NCI-H526 (cell line): Measurements from ENCODE around the gene HS6ST3.
"Not testable (repeated sequence)": the region's sequence is repeated elsewhere in the genome, so short reads cannot be mapped to it uniquely, and the experiment has no call there.

Experiments
- DNase-seq, 2 experiments: peaks; one replicate each; lab custom pipeline; 2025; lab: John Stamatoyannopoulos, UW

HS6ST3 gene

DNA sequence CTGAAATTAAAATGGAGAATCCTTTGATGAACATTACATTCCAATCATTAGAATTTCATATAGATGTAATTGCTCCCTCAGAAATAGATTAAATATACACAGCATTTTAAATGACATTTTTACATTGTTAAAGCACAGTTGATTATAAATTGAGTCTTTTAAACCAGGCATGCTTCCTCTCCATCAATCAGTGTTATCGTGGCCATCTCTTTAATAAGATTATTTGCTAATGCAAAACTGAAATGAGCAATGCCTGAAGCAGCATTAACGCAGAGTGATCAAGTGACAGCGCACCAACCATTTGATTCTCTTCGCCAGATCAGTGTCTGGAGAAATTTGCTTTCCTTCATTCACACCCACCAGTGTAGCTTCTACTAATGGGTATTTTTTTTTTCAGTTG is 644.6 kb downstream of the HS6ST3 start:
- no peak for DNase-seq

GRCh38 chr13:96741779-96742178 is 651.9 kb downstream of the HS6ST3 start:
- DNase-seq: no peak

DNA sequence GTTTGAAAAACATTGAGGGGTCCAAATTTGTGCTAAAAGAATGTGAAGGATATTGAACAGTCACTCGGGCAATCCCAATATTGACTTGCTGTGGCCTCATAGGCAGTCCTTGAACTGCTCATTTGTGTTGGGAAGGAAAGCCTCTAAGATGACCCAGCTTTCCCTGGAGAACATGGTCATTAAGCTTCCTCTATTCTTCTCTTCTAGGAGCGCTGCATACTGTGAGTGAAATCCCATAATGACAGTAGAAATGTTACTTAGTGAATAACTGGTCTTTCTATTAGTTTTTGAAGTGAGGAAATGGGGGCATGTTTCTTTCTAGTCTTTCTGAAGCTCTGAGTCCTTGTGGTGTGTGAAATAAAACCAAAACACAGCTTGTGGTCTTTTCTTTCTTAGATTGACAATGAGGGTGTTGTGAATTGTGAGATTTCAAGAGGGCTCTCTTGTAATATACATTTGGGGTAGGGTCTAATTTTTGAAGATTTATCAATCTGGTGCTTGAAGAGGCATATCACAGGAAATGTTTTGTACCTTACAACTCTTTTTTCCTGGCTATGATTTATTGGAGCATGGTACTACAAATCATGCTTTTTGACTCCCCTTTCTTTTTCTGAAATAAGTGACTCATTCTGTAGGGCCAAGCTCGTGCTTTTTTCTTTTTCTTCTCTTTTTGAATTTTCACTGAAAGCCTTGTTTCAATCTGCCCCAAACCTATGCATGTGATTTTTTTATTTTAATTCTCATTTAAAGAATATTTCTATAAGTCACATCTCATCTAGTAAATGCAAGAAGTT is 653.6 kb downstream of the HS6ST3 start:
- no peak for DNase-seq

DNA sequence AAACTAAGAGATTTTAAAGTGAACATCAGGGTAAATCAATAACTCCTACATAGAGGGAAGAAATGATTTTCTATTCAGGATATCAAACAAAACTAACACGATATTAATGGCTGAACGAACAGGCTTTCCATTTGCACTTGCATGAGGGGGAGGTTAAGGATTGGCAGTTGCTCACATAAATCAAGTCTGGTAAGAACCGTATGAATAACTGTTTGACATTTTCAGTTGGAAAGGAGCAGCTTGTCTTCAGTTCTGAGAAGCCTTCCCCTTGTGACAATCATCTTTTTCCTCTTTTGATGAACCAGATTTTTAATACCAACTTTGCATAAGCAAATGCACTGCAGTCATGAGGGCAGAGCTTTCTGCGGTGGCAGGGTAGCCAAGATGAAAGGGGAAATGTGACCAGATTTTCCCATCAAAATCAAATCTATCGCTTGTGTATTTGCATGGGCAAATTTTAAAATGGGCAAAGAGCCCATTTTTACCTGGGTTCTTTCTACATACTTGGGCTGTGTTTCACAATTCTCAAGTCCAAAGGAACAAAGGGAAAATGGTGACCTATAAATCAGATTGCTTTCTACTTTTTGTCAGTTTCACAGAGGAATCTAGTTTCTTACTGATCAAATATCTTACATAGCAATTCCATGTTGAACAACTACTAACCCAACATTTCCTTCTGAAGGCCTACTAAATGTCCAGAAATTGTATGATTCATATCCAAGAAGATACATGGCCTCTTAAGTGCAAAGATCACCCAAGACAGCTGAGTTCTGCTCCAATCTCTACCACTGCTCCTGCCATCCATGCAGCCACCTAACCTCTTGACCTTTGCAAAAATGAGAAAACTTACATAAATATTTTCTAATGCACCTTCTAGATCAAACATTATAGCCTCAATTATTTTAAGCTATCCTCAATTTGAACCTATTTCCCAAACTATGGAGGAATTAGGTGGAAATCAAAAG is 654.7 kb downstream of the HS6ST3 start:
- DNase-seq: peak; percentile 84 to 87

GRCh38 chr13:96746886-96747285 is 657.0 kb downstream of the HS6ST3 start:
- DNase-seq: no peak

- DNase-seq: no peak
Measured at GRCh38 chr13:96749825-96750224, 659.9 kb downstream of the HS6ST3 start.

DNA sequence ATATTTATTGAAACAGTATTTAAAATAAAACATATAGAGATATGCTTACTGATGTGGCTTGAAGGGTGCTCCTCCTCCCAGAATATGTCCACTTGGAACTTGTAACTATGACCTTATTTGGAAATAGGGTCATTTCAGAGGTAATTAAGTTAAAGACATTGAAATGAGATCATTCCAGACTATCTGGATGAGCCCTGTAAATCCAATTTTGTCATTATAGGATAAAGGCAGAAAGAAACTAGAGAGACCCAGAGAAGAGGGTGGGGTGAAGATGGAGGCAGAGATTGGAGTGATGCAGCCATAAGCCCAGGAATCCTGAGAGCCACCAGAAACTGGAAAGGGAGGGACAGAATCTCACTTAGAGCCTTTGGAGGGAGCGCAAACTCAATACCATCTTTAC is 661.2 kb downstream of the HS6ST3 start:
- no peak for DNase-seq

DNA sequence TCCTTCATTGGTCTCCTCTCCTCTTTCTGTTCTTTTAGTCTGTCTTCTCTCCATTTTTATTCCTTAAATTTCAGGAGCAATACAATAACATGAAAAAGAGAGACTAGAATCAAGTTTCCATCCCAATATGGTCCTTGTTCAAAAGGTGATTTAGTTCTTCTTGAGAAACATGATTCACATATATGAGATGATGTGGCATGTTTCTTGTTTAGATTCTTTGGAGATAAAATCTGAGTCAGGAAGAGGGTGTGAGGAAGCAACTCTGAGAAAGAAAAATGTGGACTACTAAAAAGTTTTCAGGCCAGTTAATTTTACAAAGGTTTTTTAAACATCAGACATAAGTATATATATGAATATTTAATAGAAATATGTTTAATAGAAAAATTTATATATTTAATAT is 673.0 kb downstream of the HS6ST3 start:
- DNase-seq: no peak

GRCh38 chr13:96766306-96766705 is 676.4 kb downstream of the HS6ST3 start:
- DNase-seq: no peak

- DNase-seq: no peak
Measured at GRCh38 chr13:96768524-96768923, 678.6 kb downstream of the HS6ST3 start.

GRCh38 chr13:96769874-96770273 is 680.0 kb downstream of the HS6ST3 start:
- no peak for DNase-seq

DNA sequence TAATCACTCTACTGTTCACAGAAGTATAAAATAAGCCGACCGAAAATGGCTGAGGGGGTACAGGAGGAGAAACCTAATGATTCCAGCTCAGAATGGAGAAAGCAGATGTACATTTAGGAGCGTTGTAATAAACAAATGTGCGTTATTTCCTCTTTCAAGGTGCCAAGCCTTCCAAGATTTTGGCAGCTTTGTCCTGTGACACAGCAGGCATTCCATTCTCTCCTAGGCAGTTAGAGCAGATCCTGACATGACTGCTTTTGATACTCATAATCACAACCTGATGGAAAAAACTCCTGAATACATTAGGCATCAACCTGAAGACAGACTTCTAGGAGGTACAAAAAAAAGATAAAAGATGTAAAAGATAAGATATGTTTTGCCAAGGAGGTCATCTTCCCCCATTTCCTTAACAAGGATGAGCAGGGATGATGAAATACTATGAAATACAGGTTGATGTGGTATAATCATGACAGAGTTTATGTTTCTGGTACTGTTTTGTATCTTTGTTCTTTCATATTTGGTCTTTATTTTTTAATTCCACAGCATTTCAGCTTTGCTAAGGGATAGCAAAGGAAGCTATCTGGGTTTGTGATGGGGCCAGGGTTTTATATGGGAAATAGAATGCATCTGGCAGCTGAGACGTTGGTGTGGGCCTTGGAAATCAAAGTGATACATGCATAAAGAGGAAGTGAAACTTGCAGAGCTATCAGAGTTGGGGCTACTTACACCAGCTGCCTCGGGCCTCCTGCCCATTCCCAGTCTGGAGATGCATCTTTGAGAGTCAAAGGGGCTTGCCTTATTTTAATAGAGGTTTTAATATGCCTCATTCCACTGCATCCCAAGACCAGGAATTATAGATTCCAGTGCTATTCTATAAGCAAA is 681.8 kb downstream of the HS6ST3 start:
- DNase-seq: no peak

DNA sequence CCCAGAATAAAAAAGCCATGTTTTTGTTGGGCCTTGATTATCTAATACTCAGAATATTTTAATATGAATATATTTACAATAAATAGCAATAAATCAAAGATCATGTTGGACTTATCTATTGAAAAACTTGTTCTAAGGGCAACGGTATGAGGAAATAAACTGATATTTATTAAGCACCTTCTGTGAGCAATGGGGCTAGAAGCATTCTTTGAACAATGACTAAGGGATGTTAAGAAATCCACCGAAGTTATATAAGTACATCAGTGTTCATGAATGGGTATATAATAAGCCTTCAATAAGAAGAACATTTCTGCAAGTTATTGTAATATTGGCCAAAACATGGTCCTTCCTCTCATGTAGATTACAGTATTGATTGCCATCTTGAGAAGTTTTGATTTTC is 682.5 kb downstream of the HS6ST3 start:
- DNase-seq: no peak

- not testable (repeated sequence) for DNase-seq
Measured at GRCh38 chr13:96778302-96778701, 688.4 kb downstream of the HS6ST3 start.

DNA sequence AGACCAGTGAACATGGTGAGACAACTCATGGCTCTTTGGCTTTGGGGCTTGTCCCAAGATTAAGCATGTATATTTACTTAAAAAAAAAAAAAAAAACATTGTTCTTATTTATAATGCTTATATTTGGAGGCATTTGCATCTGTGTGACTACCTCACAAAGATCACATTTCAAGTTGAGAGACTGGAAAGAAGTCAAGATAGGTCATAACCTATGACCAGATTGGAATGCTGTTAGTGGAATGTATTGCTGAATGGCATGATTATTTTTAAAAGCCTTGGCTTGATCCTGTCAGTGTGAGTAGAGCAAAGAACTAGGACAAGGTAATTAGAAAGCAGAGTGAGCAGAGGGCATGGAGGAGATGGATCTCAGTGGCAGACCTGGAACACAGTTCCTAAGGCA is 689.8 kb downstream of the HS6ST3 start:
- DNase-seq: no peak

DNA sequence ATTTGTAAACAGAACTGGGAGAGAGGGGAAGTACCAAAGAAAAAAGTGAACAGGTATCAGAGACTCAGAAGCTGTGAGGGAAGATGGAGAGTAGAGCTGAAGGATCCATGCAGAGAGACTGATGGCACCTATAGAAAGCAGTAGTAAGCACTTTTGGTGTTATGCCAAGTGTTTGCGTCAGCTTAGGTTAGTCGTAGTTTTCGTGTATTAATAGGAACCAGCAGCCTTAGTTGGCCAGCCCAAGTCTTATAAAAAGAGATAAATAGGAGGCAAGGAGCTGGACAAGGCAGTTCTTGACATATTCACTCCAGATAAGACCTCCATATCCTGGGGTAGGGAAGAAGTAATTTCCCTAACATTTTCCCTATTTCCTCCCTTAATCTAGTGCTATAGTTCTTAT is 690.2 kb downstream of the HS6ST3 start:
- no peak for DNase-seq

GRCh38 chr13:96781141-96781540 is 691.2 kb downstream of the HS6ST3 start:
- DNase-seq: no peak

GRCh38 chr13:96782186-96782585 is 692.3 kb downstream of the HS6ST3 start:
- no peak for DNase-seq

- no peak for DNase-seq
Measured at GRCh38 chr13:96783057-96783456, 693.1 kb downstream of the HS6ST3 start.

DNA sequence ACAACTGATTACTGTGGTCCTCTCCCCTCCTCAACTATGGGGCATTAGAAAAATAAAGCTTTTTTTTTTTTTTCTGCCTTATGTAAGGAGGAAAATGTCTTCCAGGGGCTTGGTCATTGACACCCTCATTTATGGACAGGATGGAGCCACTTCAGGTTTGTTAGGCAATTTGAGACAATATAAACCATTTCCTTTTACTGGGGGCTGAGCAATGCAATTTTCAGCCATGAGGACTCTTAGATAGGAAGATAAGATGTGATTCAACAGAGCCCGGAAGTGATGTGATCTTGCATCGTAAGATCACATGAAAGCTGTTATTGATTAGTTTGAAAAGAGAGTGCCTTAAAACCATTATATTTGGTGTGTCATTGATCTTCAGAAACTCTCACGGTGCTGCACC is 693.6 kb downstream of the HS6ST3 start:
- DNase-seq: no peak

DNA sequence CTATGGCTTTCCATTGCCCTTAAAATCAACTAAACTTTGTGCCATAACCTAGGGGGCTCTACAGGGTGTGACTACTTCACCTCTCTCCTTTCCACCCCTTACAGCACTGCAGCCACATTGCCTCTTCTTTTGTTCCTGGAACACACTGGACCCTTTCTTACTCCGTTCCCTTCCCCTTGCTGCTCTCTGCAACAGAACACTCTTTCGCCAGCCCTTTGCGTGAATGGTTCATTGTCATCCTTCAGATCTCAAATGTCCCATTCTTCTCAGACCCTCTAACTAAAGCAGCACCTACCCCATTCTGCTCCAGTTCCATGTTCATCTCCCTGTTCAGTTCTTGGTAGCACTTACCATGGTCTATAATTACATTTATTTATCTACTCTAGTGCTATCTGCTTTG is 696.1 kb downstream of the HS6ST3 start:
- DNase-seq: no peak

DNA sequence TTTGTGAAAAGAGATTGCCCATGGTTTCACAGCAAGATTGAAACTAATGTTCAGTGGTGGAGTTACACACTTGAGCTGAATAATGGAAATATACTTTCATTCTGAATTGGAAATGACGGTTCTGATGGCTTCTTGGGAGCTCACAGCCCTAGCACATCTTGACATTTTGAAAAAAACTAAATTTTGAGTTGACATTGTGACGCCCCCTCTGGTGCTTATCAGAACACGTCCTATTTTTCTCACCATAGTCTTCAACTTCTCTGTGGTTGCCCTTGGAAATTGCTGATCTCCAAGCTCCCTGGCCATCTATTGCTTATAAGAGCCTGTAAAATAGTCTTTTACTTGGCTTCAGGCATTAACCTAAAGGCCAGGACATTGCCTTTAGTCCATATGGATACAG is 702.3 kb downstream of the HS6ST3 start:
- no peak for DNase-seq
